BJ (cell line): ENCODE data around the gene CTDNEP1. TPM values are rescaled to one million over a fixed set of nuclear protein-coding genes. Genes with fewer than 3 reads are reported as not detected.

Experiments
- CTCF ChIA-PET: fragments of 350-600 bp; formaldehyde crosslinking; extraction: SDS; loops from one replicate; lab custom pipeline; 2021; ENCODE audit warnings: antibody characterized with exemption, inconsistent platforms; lab: Yijun Ruan, JAX
- POLR2A ChIA-PET: fragments of 300-600 bp; sonication (Branson Sonifier 250); formaldehyde crosslinking; extraction: SDS; loops from one replicate; lab custom pipeline; 2021; ENCODE audit warnings: antibody characterized with exemption; lab: Charles Lee
- DNase-seq: peaks from one replicate; pipeline ENCODE4 v3.0.0-alpha.2; 2011; ENCODE audit warnings: low read depth
- H3K27me3 ChIP-seq: 2 replicates; pipeline ENCODE4 v1.6.0; 2011; ENCODE audit warnings: low read length; ENCODE audit not compliant: control insufficient read depth, insufficient read depth
- H3K36me3 ChIP-seq: 2 replicates; pipeline ENCODE4 v1.5.1; 2011; ENCODE audit warnings: low read length; ENCODE audit not compliant: control insufficient read depth, insufficient read depth
- H3K4me3 ChIP-seq: 2 replicates; pipeline ENCODE4 v1.5.1; 2011; ENCODE audit warnings: low read depth, mild to moderate bottlenecking, control low read depth, low read length
- CTCF ChIP-seq: IDR thresholded peaks from 2 replicates; pipeline ENCODE4 v1.5.1; 2011; ENCODE audit warnings: low read depth, mild to moderate bottlenecking, control low read depth, inconsistent platforms, low read length, moderate library complexity; ENCODE audit not compliant: insufficient read depth
- polyA plus RNA-seq: library from polyadenylated mRNA; depleted of rRNA; stranded (reverse); fragments of >200 nt; gene quantifications from 2 replicates; pipeline ENCODE4 v1.2.3, GENCODE V29; 2011

CTDNEP1 gene
- polyA plus RNA-seq, 1 experiment = 129 TPM

- DNase-seq = no peak
- H3K36me3 ChIP-seq = no peaks in the 10 kb centered on the region
- H3K4me3 ChIP-seq = no peak overlapping the region
- H3K27me3 ChIP-seq = peaks cover 6% of the 10 kb centered on the region
- TF ChIP-seq CTCF = no peak
- CTCF ChIA-PET = interaction anchor here (1.1 to 6.9 kb wide), 3 partner anchors 17 to 60 kb away, joined by 3 to 51 read pairs (median 3); partner anchors contain the start of genes ACADVL and DLG4
- POLR2A ChIA-PET = no interaction called here
Measured at GRCh38 chr17:7279448-7279847, 27.9 kb upstream of the CTDNEP1 start.

DNA sequence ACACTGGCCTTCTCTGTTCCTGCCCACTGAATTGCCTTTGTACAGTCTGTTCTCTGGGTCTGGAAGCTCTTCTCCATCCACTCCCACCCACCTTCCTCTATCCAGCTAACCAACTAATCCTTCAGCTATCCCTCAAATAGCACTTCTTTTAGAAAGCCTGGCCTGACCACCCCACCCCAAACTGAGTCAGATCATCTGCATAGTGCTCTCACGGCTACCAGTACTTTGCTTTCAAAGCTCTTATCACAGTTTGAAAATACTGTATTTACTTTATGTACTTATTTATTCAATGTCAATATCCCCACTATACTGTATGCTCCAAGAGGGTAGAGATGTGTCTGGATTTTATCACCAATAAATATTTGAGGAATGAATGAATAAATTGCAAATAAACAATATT lies 15.2 kb upstream of the CTDNEP1 start:
- POLR2A ChIA-PET = no interaction called here
- CTCF ChIA-PET = interaction anchor here (1.9 kb wide), 1 partner anchor 14 kb away, joined by 7 read pairs; the partner anchor contains the start of gene SLC2A4

DNA sequence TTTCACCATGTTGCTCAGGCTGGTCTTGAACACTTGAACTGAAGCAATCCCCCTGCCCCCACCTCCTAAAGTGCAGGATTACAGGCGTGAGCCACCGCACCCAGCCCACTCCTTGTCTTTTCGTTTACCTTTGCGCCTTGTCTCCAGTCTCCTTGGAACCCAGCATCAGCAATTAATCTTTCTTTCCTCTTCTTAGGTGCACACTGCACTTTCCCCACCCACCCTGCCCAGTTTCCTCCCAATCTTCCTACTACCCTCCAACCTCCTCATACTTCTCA lies 12.2 kb upstream of the CTDNEP1 start:
- Histone ChIP-seq H3K4me3 (no peak overlapping the region), H3K36me3 (peaks cover 1% of the 10 kb centered on the region; the same call in 1 of the 2 replicates), H3K27me3 (no peaks in the 10 kb centered on the region)
- DNase-seq = no peak
- ChIA-PET CTCF (interaction anchor here (0.6 kb wide), 1 partner anchor 1389 kb away, joined by 3 read pairs; no protein-coding TSS in a partner anchor), POLR2A (no interaction called here)
- TF ChIP-seq CTCF = no peak

More for the DNA sequence above, 15.2 kb upstream of the CTDNEP1 start:
- no peak for TF ChIP-seq CTCF
- DNase-seq = no peak
- no peak overlapping the region for H3K4me3 ChIP-seq
- H3K36me3 ChIP-seq = no peaks in the 10 kb centered on the region
- no peaks in the 10 kb centered on the region for H3K27me3 ChIP-seq

DNA sequence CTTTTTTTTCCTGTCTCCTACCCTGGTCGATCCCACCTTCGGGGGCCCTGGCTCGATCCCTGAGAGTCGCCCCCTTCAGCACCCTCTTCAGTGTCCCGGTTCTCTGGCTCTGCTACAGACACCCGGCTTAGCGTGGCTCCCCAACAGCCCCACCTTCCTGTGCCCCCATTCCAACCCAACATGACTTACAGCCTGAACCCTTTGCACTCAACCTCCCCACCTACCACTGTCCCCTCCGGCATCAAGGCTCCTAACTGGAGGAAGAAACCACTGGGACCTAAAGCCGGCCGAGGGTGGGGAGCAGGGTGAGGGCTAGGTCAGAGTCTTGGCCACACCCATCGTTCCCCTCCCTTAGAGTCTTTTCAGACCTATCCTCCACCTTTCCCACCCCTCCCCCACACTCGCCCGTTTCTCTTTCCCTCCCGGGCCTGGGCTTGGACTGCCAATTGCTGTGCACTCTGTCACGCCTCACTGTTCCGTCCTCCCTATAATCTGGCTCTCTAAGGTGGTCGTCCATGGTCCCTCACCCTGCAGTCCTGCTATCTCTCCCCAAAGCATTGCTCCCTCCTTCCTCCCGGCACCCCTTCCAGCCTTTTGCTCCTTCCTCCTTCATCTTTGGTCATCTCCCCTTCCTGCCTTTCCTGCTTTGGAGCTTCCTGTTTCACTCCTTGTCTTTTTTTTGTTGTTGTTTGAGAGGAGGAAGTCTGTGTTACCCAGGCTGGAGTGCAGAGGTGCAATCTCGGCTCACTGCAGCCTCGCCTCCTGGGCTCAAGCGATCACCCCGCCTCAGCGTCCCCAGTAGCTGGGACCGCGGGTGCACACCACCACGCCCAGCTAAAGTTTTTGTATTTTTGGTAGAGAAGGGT lies 11.6 kb upstream of the CTDNEP1 start:
- ChIA-PET CTCF (interaction anchor here (0.7 kb wide), 1 partner anchor 1675 kb away, joined by 3 read pairs; no protein-coding TSS in a partner anchor), POLR2A (no interaction called here)
- no peak for DNase-seq
- Histone ChIP-seq H3K36me3 (peaks cover 4% of the 10 kb centered on the region; the same call in 1 of the 2 replicates), H3K27me3 (no peaks in the 10 kb centered on the region), H3K4me3 (no peak overlapping the region)
- TF ChIP-seq CTCF = no peak

GRCh38 chr17:7262192-7262934 lies 10.8 kb upstream of the CTDNEP1 start, which contains the start of gene CLDN7:
Gene CLDN7, minus strand, starts transcription at chr17:7262478. Its CDS starts 435 bp downstream, at chr17:7262043.
- POLR2A ChIA-PET = no interaction called here
- no peaks in the 10 kb centered on the region for H3K27me3 ChIP-seq
- no peak for TF ChIP-seq CTCF
- H3K36me3 ChIP-seq = peaks cover 4% of the 10 kb centered on the region; the same call in 1 of the 2 replicates
- DNase-seq = no peak
- peak within 1 kb of the TSS; percentile 23 for H3K4me3 ChIP-seq
- CTCF ChIA-PET = interaction anchor here (0.7 kb wide), 1 partner anchor 1674 kb away, joined by 3 read pairs; no protein-coding TSS in a partner anchor
